Peyer's patch (tissue), 4 donors: ENCODE results near the gene VN1R5.

Experiments
- POLR2A ChIP-seq, 2 donors: fragments of 450-650 bp; IDR thresholded peaks; one replicate each; pipeline ENCODE4 v1.5.1; 2017; ENCODE audit warnings: antibody characterized with exemption in 2 of 2, mild to moderate bottlenecking in 2 of 2, moderate library complexity in 2 of 2
- TF ChIP-seq, protein P1 (sequence below), 6 experiments: fragments of 450-650 bp in 4 of 6; fragments of 200-600 bp in 2 of 6; sonication (generic) in 1 of 6; IDR thresholded peaks; one replicate each; pipeline ENCODE4 v1.5.1; 2017 to 2019; ENCODE audit warnings: antibody characterized with exemption in 6 of 6, mild to moderate bottlenecking in 3 of 6, moderate library complexity in 1 of 6

DNA sequence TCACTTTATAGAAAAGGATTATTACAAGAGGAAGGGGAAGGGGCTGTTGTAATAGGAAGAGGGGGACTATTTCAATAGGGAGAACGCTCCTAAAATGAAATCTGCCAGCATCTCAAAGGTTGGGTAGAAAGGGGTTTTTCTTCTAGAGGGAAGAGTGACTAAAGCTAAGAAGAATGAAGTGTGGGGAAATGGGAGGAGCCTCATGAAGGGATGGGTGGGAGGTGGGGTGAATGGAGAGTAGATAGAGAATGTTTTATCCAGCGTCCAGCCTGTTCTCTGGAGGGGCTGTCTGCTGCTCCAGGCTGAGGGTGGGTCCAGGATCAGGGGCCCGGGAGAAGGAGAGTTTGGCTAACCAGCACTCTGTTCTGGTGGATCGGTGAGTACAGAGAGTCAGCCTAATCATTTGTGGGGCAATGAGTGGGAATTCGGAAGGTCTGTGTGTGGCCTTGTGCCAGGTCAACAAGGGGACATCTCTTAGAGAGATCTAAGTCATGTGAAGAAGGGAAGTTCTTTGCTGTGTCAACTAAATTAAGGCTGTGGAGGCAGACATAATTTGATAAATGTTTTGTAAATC, 25.2 kb downstream of the VN1R5 start:
- TF ChIP-seq, protein P1, sequence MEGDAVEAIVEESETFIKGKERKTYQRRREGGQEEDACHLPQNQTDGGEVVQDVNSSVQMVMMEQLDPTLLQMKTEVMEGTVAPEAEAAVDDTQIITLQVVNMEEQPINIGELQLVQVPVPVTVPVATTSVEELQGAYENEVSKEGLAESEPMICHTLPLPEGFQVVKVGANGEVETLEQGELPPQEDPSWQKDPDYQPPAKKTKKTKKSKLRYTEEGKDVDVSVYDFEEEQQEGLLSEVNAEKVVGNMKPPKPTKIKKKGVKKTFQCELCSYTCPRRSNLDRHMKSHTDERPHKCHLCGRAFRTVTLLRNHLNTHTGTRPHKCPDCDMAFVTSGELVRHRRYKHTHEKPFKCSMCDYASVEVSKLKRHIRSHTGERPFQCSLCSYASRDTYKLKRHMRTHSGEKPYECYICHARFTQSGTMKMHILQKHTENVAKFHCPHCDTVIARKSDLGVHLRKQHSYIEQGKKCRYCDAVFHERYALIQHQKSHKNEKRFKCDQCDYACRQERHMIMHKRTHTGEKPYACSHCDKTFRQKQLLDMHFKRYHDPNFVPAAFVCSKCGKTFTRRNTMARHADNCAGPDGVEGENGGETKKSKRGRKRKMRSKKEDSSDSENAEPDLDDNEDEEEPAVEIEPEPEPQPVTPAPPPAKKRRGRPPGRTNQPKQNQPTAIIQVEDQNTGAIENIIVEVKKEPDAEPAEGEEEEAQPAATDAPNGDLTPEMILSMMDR (IDR thresholded peaks at IDR 0.05) = no peak
- no peak for TF ChIP-seq POLR2A (IDR thresholded peaks at IDR 0.05)
